GM10266 (cell line): ENCODE measurements around the gene ASXL1.

Experiments
- DNase-seq: peaks from one replicate; pipeline ENCODE4 v3.0.0; 2012; ENCODE audit errors: extremely low spot score
- CTCF ChIP-seq: IDR thresholded peaks from 2 replicates; pipeline ENCODE4 v1.5.1; 2012; ENCODE audit warnings: mild to moderate bottlenecking, low read depth; ENCODE audit not compliant: control insufficient read depth, insufficient read depth; ENCODE audit errors: missing control alignments

Gene ASXL1

GRCh38 chr20:32478576-32478975 is 120.4 kb downstream of the ASXL1 start:
- TF ChIP-seq CTCF = no peak
- DNase-seq = no peak

GRCh38 chr20:32479012-32479411 is 120.9 kb downstream of the ASXL1 start:
- no peak for TF ChIP-seq CTCF
- no peak for DNase-seq

GRCh38 chr20:32479697-32480171 is 121.6 kb downstream of the ASXL1 start:
- no peak for TF ChIP-seq CTCF
- no peak for DNase-seq

DNA sequence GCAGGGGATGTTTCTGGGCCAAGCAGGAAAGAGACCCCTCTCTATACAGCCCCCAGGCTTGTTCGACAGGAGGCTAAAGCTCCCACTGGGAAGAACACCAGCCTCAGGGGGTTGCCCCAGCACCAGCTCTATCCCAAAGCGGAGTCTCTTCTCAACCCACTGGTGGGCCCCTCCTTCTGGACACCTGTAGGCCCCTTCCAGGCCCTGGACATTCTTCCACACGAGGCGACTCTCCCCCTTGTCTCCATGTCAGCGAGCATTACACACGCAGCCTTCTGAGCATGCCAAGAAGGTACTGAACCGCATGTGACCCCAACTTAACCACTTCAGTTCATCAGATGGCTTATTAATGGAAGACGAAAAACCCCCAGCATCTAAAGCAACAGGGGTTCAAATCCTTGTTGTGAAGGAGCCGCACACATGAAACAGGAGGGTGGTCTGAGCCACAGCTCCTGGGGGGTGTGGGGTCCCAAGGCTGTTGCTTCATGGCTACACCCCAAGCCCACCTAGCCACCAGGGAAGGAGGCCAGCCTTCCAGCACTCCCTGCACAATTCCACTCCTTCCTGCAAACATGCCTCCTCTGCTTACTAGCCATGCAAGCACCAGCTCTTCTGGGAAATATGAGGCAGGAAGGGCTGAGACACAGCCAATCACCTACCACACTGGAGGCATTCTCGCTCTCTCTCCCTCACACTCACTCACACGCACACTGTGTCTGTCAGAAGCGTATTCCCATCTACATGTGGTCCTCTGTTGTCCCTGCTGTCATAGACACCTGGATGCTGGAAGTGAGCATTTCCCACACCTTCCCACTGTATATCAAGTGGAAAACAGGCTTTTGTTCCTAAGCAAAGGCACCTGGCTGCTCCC is 122.5 kb downstream of the ASXL1 start:
- TF ChIP-seq CTCF = no peak
- no peak for DNase-seq

DNA sequence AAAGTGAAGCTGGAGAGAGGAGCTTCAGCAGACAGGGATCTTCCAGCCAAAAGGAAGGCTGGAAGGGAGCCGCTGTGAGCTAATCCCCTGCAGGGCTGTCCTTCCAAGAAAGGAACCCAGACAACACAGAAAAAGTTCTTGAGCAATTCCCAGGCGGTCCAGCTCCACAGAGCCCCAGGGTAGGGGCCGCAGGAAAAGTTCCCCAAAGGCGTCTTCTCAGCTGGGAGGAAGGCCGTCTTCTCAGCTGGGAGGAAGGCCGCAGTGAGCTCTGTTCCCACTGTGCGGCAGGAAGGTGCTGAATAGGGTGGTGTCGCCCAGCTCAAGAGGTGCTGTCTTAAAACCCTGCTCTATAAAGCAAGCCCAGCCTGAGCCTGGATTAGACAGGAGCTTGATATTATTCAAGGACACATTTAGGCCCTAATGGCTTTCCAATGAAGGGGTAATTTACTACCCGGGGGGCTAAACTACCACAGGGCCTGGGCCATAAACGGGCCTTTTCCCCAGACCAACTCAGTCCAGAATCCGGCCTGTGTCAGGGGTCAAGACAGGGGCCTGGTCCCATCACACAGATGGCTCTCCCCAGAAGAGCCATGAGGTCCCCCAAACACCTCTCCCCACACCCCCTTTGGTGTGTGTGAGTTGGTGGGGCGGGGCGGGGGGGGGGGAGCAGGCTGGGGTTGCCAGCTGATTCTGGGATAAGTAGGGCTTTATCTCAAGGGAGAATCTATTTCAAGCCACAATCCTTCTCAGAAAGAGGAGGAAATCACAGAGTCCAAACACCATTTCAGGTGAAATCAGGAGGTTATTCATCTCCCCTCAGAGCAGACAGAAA is 123.4 kb downstream of the ASXL1 start:
- no peak for TF ChIP-seq CTCF
- peak; percentile 25 for DNase-seq

- no peak for DNase-seq
- no peak for TF ChIP-seq CTCF
Measured at GRCh38 chr20:32482143-32482441, 124.0 kb downstream of the ASXL1 start.
